Ectodermal cell (in vitro differentiated cells): ENCODE results near the gene PRRG3.

Source experiments
- H3K27ac ChIP-seq: 2 replicates; pipeline ENCODE4 v1.7.0; 2013; ENCODE audit warnings: mild to moderate bottlenecking, low read depth, low read length; ENCODE audit not compliant: insufficient read depth, poor library complexity, severe bottlenecking
- H3K27me3 ChIP-seq: 2 replicates; pipeline ENCODE4 v1.7.0; 2013; ENCODE audit warnings: mild to moderate bottlenecking, low read length; ENCODE audit not compliant: insufficient read depth, control insufficient read depth, poor library complexity, severe bottlenecking
- H3K36me3 ChIP-seq: one replicate; pipeline ENCODE4 v1.7.0; 2013; ENCODE audit warnings: low read length; ENCODE audit not compliant: control insufficient read depth, insufficient read depth
- H3K4me1 ChIP-seq: one replicate; pipeline ENCODE4 v1.7.0; 2013; ENCODE audit warnings: low read length; ENCODE audit not compliant: control insufficient read depth, insufficient read depth
- H3K4me3 ChIP-seq: 2 replicates; pipeline ENCODE4 v1.7.0; 2013; ENCODE audit warnings: low read depth, low read length, control low read depth; ENCODE audit not compliant: insufficient read depth
- H3K9me3 ChIP-seq: 2 replicates; pipeline ENCODE4 v1.7.0; 2013; ENCODE audit warnings: mild to moderate bottlenecking, low read length, moderate library complexity; ENCODE audit not compliant: control insufficient read depth
- WGBS, 2 experiments: methylation state at CpG; one replicate each; pipeline ENCODE4 v1.1.7; 2013; ENCODE audit warnings: missing lambda C conversion rate in 2 of 2; 5-methylcytosine and 5-hydroxymethylcytosine counted together

The PRRG3 gene

DNA sequence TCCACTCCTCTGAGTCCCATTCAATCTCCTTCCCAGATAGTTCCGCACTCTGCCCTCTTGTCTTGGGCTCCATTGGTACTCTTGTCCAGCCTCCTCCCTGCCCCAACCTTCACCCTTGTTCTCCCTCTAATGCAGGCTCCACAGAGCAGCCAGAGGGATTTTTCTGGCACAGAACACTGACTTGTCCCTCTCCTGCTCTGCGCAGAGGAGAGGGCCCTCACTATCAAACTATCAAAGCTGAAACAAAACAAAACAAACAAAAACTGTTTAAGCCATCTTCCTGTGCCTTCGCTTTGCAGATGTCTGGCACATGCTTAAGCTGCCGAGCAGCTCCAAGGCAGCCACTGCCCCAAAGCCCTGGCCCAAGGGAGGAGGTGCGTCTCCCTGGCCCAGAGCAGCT lies 42.2 kb downstream of the PRRG3 start:
- H3K4me3 ChIP-seq: no peak overlapping the region
- H3K27me3 ChIP-seq: no peaks in the 10 kb centered on the region
- WGBS, 2 experiments: 91 to 93% methylated on average over 4 to 5 of the region's 5 CpGs

DNA sequence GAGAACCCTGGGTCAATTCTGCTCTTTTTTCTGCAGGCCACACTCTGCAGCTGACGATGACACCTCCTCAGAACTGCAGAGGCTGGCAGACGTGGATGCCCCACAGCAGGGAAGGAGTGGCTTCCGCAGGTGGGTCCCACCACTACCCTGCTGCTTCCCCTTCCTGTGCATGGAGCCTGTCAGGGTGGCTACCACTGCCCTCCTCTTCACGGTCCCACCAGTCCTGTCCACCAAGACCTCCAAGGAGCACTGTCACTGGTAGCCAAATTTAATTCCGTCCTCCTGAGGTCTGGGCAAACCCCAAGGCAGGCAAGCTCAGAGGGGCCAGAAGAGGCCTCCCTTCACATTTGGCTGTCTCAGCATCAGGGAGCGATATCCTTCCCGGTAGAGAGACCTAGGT lies 43.5 kb downstream of the PRRG3 start:
- no peaks in the 10 kb centered on the region for H3K36me3 ChIP-seq
- WGBS, 2 experiments: 90 to 94% methylated on average over 7 of the region's 7 CpGs
- H3K9me3 ChIP-seq: no peaks in the 10 kb centered on the region
- no peak overlapping the region for H3K27ac ChIP-seq
- no peaks in the 10 kb centered on the region for H3K27me3 ChIP-seq
- no peak overlapping the region for H3K4me3 ChIP-seq
- no peaks in the 10 kb centered on the region for H3K4me1 ChIP-seq

More for the DNA sequence above, 42.2 kb downstream of the PRRG3 start:
- H3K27ac ChIP-seq: no peak overlapping the region
- no peaks in the 10 kb centered on the region for H3K36me3 ChIP-seq
- no peaks in the 10 kb centered on the region for H3K4me1 ChIP-seq
- H3K9me3 ChIP-seq: no peaks in the 10 kb centered on the region

DNA sequence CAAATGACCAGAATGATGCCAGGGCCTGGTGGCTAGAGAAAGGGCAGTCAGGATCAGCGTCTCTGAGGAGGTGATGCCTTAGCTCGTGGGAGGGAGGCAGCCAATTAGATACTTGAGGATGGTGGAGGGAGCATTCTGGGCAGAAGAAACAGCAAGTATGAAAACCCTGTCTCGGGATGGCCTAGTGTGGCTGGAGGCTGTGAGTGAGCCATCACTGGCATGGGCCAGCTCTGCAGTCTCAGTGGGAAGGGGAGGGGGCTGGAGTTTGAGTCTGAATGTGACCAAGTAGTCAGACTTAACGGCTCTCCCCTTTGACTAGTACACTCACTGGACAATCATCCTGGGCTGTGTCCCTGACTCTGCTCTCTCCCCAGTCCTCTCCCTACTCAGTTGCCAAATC lies 46.3 kb downstream of the PRRG3 start:
- WGBS, 2 experiments: 88% methylated on average over 4 of the region's 4 CpGs

DNA sequence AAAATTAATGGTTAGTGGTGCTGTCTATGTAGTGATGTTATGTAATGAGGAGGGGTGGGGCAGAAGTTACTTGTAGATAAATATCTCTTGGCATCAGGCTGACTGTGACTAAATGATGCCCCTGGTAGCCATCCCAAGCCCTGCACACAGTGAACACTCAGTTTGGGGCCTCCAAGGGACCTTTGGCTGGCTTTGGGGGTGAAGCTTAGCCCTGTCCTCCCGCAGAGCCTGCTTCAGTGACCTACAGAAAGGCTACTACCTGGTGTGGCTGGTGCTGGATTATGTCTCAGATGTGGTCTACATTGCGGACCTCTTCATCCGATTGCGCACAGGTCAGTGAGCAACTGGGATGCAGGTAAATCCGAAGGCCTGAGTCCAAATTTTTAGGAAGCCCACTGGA lies 47.1 kb downstream of the PRRG3 start:
- H3K36me3 ChIP-seq: no peaks in the 10 kb centered on the region
- no peak overlapping the region for H3K27ac ChIP-seq
- no peak overlapping the region for H3K4me3 ChIP-seq
- WGBS, 2 experiments: 90 to 94% methylated on average over 5 of the region's 5 CpGs
- H3K4me1 ChIP-seq: no peaks in the 10 kb centered on the region
- no peaks in the 10 kb centered on the region for H3K27me3 ChIP-seq
- no peaks in the 10 kb centered on the region for H3K9me3 ChIP-seq

More for the DNA sequence above, 46.3 kb downstream of the PRRG3 start:
- H3K36me3 ChIP-seq: no peaks in the 10 kb centered on the region
- no peak overlapping the region for H3K4me3 ChIP-seq
- H3K9me3 ChIP-seq: no peaks in the 10 kb centered on the region
- no peaks in the 10 kb centered on the region for H3K4me1 ChIP-seq
- no peaks in the 10 kb centered on the region for H3K27me3 ChIP-seq
- no peak overlapping the region for H3K27ac ChIP-seq

DNA sequence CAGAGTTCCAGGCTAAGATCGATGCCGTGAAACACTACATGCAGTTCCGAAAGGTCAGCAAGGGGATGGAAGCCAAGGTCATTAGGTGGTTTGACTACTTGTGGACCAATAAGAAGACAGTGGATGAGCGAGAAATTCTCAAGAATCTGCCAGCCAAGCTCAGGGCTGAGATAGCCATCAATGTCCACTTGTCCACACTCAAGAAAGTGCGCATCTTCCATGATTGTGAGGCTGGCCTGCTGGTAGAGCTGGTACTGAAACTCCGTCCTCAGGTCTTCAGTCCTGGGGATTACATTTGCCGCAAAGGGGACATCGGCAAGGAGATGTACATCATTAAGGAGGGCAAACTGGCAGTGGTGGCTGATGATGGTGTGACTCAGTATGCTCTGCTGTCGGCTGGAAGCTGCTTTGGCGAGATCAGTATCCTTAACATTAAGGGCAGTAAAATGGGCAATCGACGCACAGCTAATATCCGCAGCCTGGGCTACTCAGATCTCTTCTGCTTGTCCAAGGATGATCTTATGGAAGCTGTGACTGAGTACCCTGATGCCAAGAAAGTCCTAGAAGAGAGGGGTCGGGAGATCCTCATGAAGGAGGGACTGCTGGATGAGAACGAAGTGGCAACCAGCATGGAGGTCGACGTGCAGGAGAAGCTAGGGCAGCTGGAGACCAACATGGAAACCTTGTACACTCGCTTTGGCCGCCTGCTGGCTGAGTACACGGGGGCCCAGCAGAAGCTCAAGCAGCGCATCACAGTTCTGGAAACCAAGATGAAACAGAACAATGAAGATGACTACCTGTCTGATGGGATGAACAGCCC lies 48.6 kb downstream of the PRRG3 start:
- Histone ChIP-seq H3K9me3 (no peaks in the 10 kb centered on the region), H3K4me1 (no peaks in the 10 kb centered on the region), H3K27ac (no peak overlapping the region), H3K36me3 (no peaks in the 10 kb centered on the region), H3K4me3 (no peak overlapping the region), H3K27me3 (no peaks in the 10 kb centered on the region)
- WGBS, 2 experiments: 93 to 94% methylated on average over 21 of the region's 21 CpGs

DNA sequence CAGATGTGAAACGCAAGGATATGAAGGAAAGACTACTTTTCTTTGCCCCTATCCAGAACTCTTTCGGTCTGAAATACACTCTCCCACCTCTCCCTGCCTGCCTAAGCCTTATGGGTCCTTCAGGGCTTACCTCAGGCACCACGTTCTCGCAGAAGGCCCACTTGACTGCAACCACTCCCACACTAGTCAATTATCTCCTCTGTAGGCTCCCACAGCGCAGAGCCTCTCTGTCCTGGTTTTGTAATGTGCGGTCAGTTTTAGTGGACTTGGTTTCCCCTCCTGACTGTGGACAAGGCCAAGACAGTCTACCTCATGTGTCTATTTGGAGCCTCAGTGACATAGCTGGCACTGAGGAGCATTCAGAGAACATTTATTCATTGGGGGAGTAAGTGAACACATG lies 50.4 kb downstream of the PRRG3 start:
- Histone ChIP-seq H3K27me3 (no peaks in the 10 kb centered on the region), H3K9me3 (no peaks in the 10 kb centered on the region), H3K4me1 (no peaks in the 10 kb centered on the region), H3K4me3 (no peak overlapping the region), H3K36me3 (no peaks in the 10 kb centered on the region), H3K27ac (no peak overlapping the region)
- 84 to 90% methylated on average over 6 of the region's 6 CpGs for WGBS, 2 experiments

DNA sequence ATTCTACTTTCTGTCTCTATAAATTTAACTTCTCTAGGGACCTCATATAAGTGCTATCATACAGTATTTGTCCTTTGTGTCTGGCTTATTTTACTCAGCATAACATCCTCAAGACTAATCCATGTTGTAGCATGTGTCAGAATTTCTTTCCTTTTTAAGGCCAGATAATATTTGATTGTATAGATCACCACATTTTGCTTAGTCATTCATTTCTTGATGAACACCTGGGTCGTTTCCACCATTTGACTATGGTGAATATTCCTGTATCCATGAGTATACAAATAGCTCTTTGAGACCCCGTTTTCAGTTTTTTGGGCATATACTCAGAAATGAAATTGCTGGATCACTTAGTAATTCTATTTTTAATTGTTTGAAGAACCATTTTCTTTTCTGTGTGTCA lies 51.2 kb downstream of the PRRG3 start:
- 89% methylated on average over 2 of the region's 2 CpGs; no CpG with 5 or more reads in 1 of the 2 experiments for WGBS, 2 experiments
- Histone ChIP-seq H3K4me3 (no peak overlapping the region), H3K9me3 (no peaks in the 10 kb centered on the region), H3K27me3 (no peaks in the 10 kb centered on the region), H3K36me3 (no peaks in the 10 kb centered on the region), H3K27ac (no peak overlapping the region), H3K4me1 (no peaks in the 10 kb centered on the region)

DNA sequence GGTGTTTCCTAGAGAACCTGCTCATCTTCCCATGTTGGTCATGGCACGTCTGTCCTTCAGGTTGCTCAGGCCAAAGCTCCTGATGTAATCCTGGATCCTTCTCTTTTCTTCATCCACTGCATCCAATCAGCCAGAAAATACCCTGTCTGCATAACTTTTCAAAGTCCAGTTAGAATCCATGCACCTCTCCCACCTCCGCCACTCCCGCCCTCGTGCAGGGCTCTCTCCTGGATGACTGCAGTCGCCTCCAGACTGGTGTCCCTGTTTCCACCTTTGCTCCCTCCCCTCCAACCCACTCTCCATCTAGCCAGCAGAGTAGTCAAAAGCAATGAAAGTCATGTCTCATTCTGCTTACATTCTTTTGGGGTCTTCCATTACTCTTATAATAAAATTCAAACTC lies 55.3 kb downstream of the PRRG3 start:
- H3K4me3 ChIP-seq: no peak overlapping the region
- no peaks in the 10 kb centered on the region for H3K4me1 ChIP-seq
- H3K36me3 ChIP-seq: no peaks in the 10 kb centered on the region
- H3K27me3 ChIP-seq: no peaks in the 10 kb centered on the region
- 92 to 95% methylated on average over 5 of the region's 5 CpGs for WGBS, 2 experiments
- no peaks in the 10 kb centered on the region for H3K9me3 ChIP-seq
- no peak overlapping the region for H3K27ac ChIP-seq

DNA sequence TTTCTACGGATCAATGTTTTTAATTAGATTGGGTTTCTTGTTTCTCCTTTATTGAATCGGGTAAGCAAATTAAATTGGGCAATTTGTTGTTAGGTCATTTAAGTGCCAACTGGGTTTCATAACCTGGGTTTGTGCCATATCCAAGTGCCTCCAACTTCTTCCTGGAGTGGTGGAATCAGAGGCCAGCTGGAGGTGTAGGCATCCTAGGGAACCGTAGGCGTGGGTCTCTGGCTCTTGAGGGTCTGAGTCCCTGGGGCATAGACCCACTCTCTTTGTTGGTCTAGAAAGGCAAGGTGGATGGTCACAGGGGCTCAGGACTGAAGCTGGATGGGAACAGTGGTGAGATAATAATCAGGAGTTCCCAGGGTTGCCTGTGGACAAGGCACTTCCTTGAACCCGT lies 57.6 kb downstream of the PRRG3 start:
- Histone ChIP-seq H3K4me3 (no peak overlapping the region), H3K27ac (no peak overlapping the region), H3K9me3 (no peaks in the 10 kb centered on the region)

DNA sequence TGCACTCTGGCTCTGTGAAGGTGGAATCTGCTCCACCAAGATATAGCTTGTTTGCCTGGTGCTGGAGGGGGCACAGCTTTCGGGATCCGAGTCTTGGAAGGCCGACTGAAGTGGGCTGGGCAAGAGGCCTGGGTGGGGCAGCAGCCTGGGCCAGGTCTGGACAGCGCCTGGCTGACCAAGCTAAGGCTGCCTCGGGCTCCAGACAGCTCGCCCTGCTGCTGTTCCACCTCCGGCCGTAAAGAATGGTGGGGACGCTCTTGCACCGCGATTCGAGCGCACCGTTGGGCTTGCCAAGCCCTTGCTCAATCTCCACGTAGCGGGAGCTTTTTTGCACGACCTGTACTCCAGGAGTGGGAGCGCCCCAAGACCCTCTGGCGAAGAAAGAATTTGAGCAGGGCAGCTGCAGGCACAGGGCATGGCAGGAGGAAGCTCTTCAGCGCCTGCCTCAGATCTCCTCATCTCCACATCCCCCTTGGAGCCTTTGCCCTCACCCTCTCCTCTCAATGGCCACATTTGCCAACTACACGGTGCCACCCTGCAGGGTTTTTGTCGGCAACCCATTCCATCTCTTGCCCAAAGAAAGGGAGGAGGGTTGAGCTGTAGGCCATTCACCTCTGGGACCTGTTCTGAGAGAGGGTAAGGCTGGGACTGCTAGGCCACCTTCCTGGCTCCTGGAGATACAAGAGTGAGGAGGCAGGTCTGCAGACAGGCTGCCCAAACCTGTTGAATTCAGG lies 58.2 kb downstream of the PRRG3 start:
- 13 to 17% methylated on average over 22 of the region's 22 CpGs for WGBS, 2 experiments
- no peaks in the 10 kb centered on the region for H3K9me3 ChIP-seq
- H3K27ac ChIP-seq: no peak overlapping the region
- no peaks in the 10 kb centered on the region for H3K36me3 ChIP-seq
- no peaks in the 10 kb centered on the region for H3K4me1 ChIP-seq
- H3K27me3 ChIP-seq: no peaks in the 10 kb centered on the region
- H3K4me3 ChIP-seq: no peak overlapping the region

More for the DNA sequence above, 57.6 kb downstream of the PRRG3 start:
- 96 to 97% methylated on average over 5 of the region's 5 CpGs for WGBS, 2 experiments
- no peaks in the 10 kb centered on the region for H3K27me3 ChIP-seq
- H3K36me3 ChIP-seq: no peaks in the 10 kb centered on the region
- no peaks in the 10 kb centered on the region for H3K4me1 ChIP-seq
